ENCODE data around the gene SELP.
A peak's percentile ranks its signal among the peaks of the same experiment; 100 is the strongest.

Gene SELP

DNA sequence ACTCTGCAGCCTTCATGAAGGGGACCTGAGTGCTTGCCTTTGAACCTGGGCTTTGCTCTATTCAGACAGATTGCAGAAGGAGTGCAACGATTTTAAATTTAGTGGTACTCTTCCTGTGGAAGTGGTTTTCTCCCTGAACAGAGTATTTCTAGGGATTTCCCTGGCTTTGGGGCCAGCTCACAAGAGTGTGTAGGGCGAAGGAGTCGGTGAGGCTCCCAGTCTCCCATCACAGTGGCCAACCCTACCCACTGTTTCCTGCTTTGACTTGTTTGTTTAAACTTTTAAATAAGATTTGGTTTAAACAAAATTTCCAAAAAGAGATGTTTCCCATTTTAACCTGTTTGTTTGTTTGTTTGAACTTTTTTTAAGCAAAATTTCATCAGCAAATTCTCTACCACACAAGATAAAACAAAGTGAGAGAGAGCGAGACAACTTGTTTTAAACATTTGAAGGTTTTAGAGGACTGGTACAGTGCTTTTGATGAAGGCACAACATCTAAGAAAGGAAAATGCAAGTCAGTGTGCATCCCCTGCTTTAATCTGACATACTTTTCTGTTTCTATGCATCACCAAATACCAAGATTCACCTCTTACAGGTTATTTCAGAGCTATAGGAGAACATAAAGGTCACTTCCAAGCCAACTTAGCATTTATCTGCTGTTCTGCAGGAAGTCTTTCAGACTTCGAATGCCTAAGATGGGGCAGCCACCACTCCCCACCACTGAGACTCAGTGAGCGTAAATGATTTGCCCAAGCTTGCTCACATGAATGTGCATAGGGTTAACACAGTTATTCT is 6.6 kb downstream of the SELP start:
- FAIRE-seq (no peak), DNase-seq (ENCODE audit: insufficient read length, low spot score) (no peak)

DNA sequence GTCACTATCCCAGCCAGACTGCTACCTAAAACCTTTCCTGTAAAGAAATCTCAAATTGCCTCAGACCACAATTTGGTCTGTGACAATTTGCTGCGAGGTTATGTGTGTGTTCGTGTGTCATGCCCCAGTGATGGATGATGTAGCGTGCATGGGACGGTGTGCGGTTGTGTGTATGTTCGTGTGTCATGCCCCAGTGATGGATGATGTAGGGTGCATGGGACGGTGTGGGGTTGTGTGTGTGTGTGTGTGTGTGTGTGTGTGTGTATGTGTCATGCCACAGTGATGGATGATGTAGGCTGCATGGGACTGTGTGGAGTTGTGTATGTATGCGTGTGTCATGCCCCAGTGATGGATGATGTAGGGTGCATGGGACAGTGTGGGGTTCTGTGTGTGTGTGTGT is 9.4 kb downstream of the SELP start:
- DNase-seq (ENCODE audit: insufficient read length, low spot score) (no peak), FAIRE-seq (no peak)

DNA sequence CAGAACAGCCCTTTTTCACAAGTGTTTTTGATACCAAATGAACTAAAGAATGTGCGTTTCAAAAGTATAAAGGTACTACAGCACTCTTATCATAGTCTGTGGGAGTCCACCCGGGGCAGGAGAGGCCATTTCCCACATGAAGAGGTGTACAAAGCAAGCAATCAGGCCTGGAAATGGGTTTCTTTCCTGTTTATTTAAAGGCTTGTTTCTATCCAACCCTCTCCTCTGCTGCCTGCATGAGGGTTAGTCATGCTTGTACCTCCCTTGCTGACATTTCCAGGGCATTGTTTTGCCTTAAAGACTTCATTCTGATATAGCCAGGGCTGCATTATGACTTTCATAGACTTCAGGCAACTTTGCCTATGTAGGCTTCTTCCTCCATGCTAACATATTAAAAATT is 11.6 kb downstream of the SELP start:
- FAIRE-seq = no peak
- DNase-seq (ENCODE audit: insufficient read length, low spot score) = no peak

DNA sequence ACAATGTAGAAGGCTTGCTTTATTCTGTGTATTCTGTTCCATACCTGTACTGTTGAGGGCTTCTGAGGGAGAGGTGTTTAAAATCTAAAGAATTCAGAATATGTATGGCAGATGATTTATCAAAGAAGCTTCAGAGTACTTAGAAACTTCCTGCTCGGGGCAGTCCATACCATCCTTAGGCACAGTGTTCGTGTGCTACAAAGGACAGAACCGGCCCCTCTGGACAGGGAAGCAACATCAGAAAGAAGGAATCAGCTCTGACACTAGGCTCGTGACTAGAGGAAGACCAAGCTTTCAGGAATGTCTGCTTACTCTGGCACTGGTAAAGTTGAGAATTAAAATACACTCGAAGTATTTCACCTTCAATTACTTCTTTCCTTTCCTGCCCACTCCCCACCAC is 14.1 kb downstream of the SELP start:
- no peak for FAIRE-seq
- DNase-seq (ENCODE audit: insufficient read length, low spot score) = no peak

DNA sequence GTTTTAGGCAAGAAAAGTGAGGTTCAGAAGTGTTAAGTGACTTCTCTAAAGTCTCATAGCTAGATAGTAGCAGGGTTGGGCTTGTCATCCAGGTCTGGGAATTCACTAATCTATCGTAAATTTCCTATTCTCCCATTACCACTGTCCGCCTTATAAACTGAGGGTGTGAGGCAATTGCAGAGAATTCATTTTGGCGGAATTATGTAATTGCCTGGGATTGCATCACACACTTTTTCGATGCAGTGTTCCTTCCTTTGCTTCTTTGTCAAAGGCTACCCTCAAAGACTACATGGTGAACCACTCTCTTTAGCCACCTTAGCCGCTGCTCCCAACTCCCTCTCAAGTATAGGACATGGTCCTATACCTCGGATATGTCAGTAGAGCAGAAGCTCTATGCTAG is 19.1 kb downstream of the SELP start:
- FAIRE-seq (no peak), DNase-seq (ENCODE audit: insufficient read length, low spot score) (no peak)

DNA sequence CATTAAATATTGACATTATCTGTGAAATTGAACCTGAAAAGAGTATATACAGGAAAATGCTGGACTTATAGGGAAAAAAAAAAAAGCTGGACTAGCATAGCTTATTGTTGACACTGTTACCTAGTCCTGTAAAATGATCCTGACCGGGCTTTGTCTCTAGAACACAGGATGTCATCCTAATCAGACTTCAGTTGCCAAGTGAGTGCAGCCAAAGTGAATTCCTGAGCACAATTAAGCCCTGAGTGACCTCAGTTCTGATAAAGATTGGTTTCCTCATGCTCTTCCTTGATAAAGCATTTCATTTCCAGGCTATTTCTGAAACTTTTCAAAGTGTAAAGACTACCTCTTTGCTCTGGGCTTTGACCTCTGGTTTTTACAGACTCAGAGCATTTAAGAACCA is 19.8 kb downstream of the SELP start:
- DNase-seq (ENCODE audit: insufficient read length, low spot score) (no peak), FAIRE-seq (no peak)

DNA sequence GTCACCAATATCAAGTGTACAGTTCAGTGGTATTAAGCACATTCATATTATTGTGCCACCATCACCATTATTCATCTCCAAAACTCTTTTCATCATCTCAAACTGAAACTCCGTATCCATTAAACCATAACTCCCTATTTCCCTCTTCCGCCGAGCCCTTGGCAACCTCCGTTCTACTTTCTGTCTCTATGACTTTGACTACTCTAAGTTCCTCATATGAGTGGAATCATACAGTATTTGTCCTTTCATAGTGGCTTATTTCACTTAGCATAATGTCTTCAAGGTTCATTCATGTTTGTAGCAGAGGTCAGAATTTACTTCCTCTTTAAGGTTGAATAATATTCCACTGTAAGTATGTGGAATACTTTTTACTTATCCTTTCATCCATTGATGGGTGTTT is 21.7 kb downstream of the SELP start:
- no peak for DNase-seq (ENCODE audit: insufficient read length, low spot score)
- no peak for FAIRE-seq

DNA sequence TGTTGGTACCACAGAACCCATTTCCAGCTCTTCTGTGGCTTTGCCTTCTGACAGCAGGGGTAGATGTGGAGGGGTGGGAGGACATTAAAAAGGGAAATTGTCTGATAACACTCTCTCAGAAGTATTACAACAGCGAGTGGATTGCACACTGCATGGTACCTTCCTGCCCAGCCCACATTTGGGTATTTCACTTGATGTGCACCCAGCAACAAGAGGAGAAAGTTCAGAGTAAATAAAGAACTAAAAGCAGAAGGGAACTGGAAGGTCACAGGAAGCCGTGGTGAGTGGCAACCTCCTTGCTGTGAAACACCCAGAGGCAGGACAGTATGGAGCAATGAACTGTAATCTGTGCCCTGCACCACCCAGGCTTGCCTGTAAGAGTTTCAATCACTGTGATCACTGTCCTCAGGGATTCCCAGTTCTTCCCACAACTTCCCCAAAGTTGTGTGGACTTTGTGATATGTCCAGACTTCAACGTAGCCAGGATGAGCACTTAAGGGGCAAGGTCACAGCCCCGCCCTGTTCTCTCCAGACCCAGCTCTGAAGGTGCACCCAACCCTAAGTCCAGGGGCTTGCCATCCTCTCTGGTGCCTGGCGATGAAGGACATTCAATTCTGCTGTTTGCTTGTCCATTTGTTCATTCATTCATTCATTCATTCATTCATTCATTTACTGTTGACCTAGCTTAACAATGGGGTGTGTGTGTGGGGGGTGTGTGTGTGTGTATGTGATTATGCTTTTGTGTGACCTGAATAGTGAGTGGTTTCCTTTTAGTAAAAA is 25.0 kb downstream of the SELP start:
- DNase-seq (ENCODE audit: insufficient read length, low spot score) (no peak), FAIRE-seq (peak; percentile 45)

DNA sequence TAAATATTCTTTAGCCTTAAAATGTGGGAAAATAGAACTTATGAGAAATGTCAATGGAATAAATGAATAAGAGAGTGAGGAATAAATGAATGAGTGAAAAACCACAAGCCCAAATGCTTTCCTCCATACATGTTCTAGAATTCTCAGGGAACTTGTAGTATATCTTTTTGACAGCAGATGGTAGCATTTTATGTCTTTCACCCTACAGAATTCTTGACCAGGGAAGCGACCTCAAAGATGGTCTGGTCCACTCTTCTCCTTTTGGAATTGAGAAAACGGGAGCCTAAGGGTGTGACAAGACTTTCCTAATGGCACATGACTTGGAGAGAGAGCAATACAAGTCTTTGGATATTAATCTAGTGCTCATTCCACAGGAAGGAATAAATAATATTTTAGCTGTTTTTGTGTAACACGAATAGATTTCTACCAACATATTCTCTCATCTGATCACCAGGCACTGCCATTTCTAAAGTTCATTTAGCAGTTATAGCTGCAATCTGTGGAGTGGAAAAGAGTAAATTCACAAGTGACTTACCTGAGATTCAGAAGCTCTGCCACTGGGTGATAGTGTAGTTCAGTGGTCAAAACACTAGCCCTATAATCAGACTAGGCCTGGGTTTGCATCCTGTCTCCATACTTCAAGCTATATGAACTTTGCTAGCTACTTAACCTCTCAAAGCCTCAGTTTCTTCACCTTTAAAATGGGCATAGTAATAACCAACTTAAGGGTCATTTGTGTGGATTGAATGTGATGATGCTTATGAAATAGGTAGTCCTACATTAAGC is 28.6 kb downstream of the SELP start:
- peak; percentile 9 for DNase-seq (ENCODE audit: insufficient read length, low spot score)

DNA sequence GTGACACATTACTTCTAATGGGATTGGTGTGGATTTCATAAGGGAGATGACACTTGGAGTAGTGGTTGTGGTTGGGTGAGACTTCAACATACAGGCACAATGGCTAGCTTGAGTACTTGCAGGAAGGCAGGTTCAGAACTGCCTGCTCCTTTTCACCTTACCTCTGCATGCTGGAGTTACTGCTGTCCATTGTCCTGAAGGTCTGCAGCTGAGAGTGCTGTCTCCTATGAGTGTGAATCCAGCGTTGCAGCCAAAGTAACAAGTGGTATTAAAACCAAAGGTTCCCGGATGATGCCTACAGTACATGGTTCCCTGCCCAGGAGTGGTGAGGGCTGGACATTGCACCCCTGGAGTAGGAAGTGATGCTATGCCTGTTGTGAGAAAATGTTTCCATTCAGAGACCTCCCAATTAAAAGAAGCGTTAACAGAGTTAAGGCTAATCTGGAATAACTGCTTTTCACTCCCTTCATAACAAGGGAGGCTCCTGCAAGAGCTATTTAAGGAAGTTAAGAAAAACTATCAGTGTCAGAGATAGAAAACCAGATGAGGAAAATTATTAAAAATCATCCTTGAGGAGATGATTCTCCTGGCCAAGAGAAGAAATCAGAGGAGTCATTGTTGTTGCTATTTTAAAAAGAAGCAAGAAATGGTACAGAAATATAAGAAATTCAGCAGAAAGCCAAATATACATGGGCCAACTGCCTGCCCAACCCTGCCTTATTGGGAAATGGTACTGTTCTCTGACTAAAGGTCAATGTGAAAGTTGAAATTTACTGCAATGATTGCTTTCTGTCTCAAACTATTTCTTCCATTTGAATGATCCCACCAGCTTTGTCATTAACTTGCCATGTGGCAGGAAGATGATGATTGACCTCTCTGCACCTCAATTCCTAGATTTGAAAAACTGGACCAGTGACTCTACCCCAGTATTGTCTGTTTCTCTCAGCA is 33.9 kb downstream of the SELP start:
- DNase-seq (ENCODE audit: insufficient read length, low spot score) (no peak), FAIRE-seq (peak; percentile 44)

More for the DNA sequence above, 28.6 kb downstream of the SELP start:
- FAIRE-seq = peak; percentile 94

DNA sequence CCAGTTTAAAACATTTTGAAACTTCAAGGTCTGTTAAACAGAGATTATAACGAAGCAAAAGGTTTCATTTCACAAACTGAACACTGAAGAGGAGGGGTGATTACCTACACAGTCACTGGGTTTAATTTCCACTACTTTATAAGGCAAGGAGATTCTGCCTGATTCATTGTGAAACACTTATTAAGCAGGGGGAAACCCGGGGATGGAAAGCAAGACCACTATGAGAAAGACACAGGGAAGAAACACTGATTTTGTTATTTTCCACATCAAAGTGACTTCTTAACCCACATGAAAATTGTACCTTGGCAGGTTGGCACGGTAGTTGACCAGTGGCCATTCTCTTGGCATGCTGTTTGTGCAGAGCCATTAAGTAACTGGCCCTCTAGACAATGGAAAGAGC is 35.5 kb downstream of the SELP start:
- no peak for DNase-seq (ENCODE audit: insufficient read length, low spot score)
- FAIRE-seq = peak; percentile 74

DNA sequence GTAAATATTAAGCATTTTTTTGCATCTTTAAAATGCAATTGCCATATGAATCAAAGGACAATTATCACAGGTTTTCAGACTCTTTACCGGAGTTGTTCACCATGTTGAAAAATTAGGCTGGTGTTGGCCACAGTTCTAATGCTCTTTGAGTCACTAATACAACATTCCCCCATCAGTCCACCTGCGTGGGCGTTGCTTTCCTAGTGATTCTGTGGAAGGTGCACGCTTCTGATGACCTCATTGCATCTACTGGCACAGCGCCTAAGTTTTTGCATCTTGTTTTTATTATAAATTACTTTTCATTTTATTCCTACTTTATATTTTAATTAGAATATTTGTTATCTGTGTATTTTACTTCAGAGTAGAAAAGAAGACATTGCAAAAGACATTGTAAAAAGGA is 39.0 kb downstream of the SELP start:
- no peak for FAIRE-seq
- DNase-seq (ENCODE audit: insufficient read length, low spot score) = no peak

DNA sequence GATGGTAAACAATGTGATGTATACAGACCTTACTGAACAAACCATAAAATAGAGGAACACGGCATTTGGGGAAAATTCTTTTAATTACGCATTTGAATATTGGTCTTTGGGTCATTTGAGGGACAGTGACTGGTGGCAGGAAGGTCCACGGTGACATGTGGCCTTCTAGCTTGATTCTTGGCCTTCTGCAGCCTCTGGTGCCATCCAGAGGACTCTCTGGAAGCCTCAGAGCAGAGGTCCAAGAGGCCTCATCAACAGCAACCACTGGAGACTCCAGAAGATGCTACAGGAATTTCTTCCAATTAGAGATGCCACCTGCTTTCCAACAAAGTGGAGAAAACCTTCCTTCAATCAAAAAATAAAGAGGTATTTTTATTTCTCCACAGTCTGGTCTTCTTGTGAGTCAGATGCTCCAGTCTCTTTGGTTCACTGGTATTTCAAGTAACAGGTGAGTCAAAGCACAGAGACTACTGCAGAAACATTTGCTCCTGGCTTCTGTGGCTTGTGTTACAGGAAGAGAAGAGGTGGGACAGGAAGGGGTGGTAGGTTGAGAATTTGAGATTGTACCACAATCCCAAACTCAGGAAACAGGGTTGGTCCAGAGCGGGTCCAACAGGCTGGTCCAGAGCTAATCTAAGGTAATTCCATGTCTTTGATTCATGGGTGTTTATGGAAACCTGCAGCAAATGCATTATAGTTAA is 41.0 kb downstream of the SELP start:
- no peak for FAIRE-seq
- no peak for DNase-seq (ENCODE audit: insufficient read length, low spot score)

DNA sequence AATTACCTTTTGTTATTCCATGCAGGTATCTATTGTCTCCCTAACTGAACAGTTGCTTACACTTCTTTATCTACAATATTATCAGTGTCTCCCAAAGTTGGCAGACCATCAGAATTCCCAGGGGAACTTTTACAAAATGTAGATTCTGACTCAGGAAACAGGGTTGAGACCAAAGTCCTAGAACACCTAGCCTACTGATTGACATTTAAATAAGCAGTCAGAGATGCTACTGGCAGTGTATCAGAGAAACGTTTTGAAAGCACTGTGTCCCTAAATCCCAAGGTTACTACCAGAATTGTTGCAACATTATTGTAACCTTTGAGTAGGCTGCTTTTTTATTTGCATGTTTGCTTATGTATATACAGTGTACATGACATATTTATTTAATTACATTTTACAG is 41.8 kb downstream of the SELP start:
- DNase-seq (ENCODE audit: insufficient read length, low spot score) (no peak), FAIRE-seq (no peak)

DNA sequence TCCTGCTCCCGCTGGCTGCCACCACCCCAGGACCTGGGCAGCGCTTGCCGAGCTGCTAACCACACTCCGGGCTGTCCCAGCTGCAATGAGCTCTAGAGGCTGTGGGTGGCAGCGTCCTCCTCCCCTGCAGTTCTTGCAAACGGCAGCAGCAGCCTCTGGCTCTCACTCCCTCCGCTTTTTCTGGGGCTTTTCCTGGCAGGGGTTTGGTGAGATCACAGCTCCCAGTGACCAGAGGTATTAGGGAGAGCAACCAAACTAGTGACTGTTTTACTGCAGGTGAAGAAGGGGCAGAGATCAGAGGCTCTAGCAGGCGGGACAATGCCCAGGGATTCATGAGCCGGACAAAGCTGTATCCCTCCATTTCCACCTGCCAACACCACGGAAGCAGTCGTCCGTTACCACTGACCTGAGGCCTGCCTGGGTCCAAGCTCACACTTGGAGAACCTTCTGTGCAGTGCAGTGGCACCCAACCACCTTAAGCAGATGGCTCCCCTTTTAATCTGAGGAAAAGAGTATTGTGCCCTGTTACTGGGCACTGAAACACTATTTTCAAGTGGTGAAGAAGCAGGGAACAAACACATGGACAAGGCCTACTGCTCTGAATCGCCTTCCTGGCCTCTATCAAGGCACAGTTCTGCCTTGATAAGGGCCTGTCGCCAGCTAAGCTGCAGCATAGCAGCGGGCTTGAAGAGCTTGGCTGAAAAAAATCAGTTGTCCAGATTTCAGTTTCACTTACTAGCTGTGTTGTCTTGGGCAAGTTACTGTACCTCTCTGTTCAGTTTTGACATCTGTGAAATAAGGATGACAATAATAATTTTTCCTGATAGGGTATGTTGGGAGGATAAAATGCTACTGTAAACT is 43.3 kb downstream of the SELP start, which contains the start of gene F5:
Gene F5 (minus strand): TSS at position 87 of the 861 bp plus-strand sequence. CDS start 95 bp downstream, outside the sequence.
- FAIRE-seq = peak; percentile 62

DNA sequence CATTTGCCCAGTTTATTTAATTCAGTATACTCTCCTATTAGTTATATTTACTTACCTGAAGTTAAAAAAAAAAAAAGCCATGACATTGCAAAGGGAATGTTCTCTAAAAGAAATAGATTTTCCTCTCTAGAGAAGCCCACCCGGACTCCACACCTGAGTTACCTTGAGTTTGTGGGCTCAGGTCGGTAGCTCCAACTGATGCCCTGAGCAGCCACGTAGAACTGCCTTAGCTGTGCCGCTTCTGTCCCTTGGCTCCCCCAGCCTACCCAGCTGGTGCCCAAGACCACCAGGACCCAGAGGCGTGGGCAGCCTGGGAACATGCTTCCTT is 43.9 kb downstream of the SELP start:
- no peak for FAIRE-seq
- DNase-seq (ENCODE audit: insufficient read length, low spot score) = no peak

More for the DNA sequence above, 43.3 kb downstream of the SELP start, which contains the start of gene F5:
- peak; percentile 27 for DNase-seq (ENCODE audit: insufficient read length, low spot score)

DNA sequence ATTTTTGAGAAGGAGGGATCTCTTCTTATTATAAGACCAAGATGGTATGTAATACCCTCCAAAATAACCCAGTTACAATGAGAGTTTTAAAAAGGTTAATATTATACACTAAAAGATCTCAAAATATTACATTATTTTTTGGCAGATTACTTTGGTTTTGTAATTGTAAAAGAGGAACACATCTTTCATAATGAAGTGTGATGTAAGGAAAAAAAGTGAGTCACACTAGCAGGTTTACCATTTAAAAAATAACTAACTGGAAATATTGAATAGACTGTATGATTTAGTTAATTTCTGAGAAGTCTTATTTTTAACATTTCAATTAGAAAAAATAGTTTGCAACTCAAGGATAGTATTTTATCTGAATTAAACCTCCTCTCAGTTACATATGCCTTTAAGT is 44.7 kb downstream of the SELP start:
- no peak for FAIRE-seq

DNA sequence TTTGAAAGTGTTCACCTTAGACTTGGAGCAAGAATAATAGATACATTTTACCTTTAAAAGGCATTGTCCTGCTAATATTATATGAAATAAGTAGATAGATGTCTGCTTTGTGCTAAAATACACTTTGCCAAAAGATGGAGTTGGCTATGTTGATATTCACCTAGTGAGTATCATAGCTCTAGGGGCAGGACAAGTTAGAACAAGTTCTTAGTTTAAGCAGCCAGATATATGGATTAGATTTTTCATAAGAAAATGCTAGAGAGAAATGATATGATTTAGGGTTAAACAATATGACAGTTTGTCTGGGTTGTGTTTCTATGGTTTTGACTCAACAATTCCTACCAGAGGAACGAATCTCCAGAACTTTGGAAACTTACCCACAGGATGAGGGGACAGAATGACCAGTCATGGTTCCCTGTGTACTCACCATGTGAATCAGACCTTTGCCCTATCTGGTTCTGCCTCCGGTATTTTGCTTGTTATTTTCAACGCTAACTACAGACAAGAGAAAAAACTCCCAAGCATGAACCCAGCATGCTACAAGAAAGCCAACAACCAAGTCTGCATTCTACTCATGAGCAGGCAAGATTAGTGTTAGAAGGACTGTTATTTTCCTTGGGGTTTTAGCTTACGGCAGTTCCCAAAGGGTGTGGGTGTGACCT is 45.3 kb downstream of the SELP start:
- FAIRE-seq = no peak
- DNase-seq (ENCODE audit: insufficient read length, low spot score) = no peak

More for the DNA sequence above, 44.7 kb downstream of the SELP start:
- no peak for DNase-seq (ENCODE audit: insufficient read length, low spot score)
